Measurements from ENCODE around the gene SECTM1.
A peak's percentile ranks its signal among the peaks of the same experiment; 100 is the strongest.

SECTM1 gene

GRCh38 chr17:82369211-82369610 is 35.6 kb upstream of the SECTM1 start (continued):
- TF ChIP-seq ZNF565 (CRISPR knock-in tag; conservative IDR thresholded peaks at IDR 0.05; ENCODE audit: low read depth) (no peak), PATZ1 (CRISPR knock-in tag; IDR thresholded peaks at IDR 0.05; ENCODE audit: borderline replicate concordance) (no peak), ISL1 (CRISPR knock-in tag; IDR thresholded peaks at IDR 0.05) (no peak), ZFP3 (CRISPR knock-in tag; IDR thresholded peaks at IDR 0.05) (no peak), ZFP30 (CRISPR knock-in tag; IDR thresholded peaks at IDR 0.05) (no peak), RARB (CRISPR knock-in tag; IDR thresholded peaks at IDR 0.05) (no peak), BACH2 (CRISPR knock-in tag; IDR thresholded peaks at IDR 0.05; ENCODE audit: borderline replicate concordance) (no peak), CSRNP3 (CRISPR knock-in tag; IDR thresholded peaks at IDR 0.05) (no peak), ESRRG (CRISPR knock-in tag; IDR thresholded peaks at IDR 0.05) (no peak), SNAI2 (CRISPR knock-in tag; IDR thresholded peaks at IDR 0.05) (no peak)
- TF ChIP-seq, protein P1, sequence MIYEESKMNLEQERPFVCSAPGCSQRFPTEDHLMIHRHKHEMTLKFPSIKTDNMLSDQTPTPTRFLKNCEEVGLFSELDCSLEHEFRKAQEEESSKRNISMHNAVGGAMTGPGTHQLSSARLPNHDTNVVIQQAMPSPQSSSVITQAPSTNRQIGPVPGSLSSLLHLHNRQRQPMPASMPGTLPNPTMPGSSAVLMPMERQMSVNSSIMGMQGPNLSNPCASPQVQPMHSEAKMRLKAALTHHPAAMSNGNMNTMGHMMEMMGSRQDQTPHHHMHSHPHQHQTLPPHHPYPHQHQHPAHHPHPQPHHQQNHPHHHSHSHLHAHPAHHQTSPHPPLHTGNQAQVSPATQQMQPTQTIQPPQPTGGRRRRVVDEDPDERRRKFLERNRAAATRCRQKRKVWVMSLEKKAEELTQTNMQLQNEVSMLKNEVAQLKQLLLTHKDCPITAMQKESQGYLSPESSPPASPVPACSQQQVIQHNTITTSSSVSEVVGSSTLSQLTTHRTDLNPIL (CRISPR knock-in tag; IDR thresholded peaks at IDR 0.05; ENCODE audit: low read depth) = no peak

- TF ChIP-seq TCF4 (CRISPR knock-in tag; IDR thresholded peaks at IDR 0.05; ENCODE audit: borderline replicate concordance) = no peak
- TF ChIP-seq OSR1 (CRISPR knock-in tag; IDR thresholded peaks at IDR 0.05) = no peak
- TF ChIP-seq CSRNP3 (CRISPR knock-in tag; IDR thresholded peaks at IDR 0.05) = no peak
- TF ChIP-seq, protein P1 (CRISPR knock-in tag; IDR thresholded peaks at IDR 0.05; ENCODE audit: low read depth) = no peak
- TF ChIP-seq ZC3H10 (CRISPR knock-in tag; IDR thresholded peaks at IDR 0.05) = no peak
- no peak for TF ChIP-seq ZFP30 (CRISPR knock-in tag; IDR thresholded peaks at IDR 0.05)
- no peak for TF ChIP-seq BACH2 (CRISPR knock-in tag; IDR thresholded peaks at IDR 0.05; ENCODE audit: borderline replicate concordance)
- TF ChIP-seq PATZ1 (CRISPR knock-in tag; IDR thresholded peaks at IDR 0.05; ENCODE audit: borderline replicate concordance) = no peak
- no peak for TF ChIP-seq ZNF8 (CRISPR knock-in tag; IDR thresholded peaks at IDR 0.05)
- no peak for TF ChIP-seq SNAI2 (CRISPR knock-in tag; IDR thresholded peaks at IDR 0.05)
- peak; percentile 60 for ATAC-seq
Observed at GRCh38 chr17:82367724-82368524, 34.4 kb upstream of the SECTM1 start.

DNA sequence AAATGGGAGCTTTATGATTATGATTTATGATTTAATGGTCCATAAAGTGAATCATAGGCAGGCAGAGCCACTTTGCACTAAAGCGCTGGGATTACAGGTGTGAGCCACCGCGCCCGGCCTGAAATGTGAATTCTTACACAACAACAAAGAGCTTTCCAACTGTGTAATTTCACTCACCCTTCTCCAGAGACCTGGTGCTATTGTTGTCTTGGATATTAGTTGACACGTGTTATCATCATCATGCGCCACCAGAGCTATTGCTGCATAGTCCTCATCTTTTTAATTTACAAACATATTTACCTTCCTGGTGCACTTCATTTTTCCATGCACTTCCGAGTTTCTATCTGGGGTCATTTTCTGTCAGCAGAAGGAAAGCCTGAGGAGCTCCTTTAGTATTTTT is 33.2 kb upstream of the SECTM1 start:
- no peak for ATAC-seq
- TF ChIP-seq CSDC2 (CRISPR knock-in tag; IDR thresholded peaks at IDR 0.05) (no peak), ZNF8 (CRISPR knock-in tag; IDR thresholded peaks at IDR 0.05) (no peak), ARNTL (CRISPR knock-in tag; IDR thresholded peaks at IDR 0.05; ENCODE audit: borderline replicate concordance, low read depth) (no peak), RARB (CRISPR knock-in tag; IDR thresholded peaks at IDR 0.05) (no peak), TOX (CRISPR knock-in tag; IDR thresholded peaks at IDR 0.05; ENCODE audit: borderline replicate concordance) (no peak), GLIS3 (CRISPR knock-in tag; IDR thresholded peaks at IDR 0.05) (no peak), ZFP30 (CRISPR knock-in tag; IDR thresholded peaks at IDR 0.05) (no peak)
- TF ChIP-seq, protein P2, sequence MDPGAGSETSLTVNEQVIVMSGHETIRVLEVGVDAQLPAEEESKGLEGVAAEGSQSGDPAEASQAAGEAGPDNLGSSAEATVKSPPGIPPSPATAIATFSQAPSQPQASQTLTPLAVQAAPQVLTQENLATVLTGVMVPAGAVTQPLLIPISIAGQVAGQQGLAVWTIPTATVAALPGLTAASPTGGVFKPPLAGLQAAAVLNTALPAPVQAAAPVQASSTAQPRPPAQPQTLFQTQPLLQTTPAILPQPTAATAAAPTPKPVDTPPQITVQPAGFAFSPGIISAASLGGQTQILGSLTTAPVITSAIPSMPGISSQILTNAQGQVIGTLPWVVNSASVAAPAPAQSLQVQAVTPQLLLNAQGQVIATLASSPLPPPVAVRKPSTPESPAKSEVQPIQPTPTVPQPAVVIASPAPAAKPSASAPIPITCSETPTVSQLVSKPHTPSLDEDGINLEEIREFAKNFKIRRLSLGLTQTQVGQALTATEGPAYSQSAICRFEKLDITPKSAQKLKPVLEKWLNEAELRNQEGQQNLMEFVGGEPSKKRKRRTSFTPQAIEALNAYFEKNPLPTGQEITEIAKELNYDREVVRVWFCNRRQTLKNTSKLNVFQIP (CRISPR knock-in tag; IDR thresholded peaks at IDR 0.05; ENCODE audit: borderline replicate concordance, low read depth) = no peak
- TF ChIP-seq, protein P3, sequence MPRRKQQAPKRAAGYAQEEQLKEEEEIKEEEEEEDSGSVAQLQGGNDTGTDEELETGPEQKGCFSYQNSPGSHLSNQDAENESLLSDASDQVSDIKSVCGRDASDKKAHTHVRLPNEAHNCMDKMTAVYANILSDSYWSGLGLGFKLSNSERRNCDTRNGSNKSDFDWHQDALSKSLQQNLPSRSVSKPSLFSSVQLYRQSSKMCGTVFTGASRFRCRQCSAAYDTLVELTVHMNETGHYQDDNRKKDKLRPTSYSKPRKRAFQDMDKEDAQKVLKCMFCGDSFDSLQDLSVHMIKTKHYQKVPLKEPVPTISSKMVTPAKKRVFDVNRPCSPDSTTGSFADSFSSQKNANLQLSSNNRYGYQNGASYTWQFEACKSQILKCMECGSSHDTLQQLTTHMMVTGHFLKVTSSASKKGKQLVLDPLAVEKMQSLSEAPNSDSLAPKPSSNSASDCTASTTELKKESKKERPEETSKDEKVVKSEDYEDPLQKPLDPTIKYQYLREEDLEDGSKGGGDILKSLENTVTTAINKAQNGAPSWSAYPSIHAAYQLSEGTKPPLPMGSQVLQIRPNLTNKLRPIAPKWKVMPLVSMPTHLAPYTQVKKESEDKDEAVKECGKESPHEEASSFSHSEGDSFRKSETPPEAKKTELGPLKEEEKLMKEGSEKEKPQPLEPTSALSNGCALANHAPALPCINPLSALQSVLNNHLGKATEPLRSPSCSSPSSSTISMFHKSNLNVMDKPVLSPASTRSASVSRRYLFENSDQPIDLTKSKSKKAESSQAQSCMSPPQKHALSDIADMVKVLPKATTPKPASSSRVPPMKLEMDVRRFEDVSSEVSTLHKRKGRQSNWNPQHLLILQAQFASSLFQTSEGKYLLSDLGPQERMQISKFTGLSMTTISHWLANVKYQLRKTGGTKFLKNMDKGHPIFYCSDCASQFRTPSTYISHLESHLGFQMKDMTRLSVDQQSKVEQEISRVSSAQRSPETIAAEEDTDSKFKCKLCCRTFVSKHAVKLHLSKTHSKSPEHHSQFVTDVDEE (CRISPR knock-in tag; IDR thresholded peaks at IDR 0.05) = no peak
- TF ChIP-seq, protein P1 (CRISPR knock-in tag; IDR thresholded peaks at IDR 0.05; ENCODE audit: low read depth) = no peak
